Tibial nerve (tissue), 4 donors: ENCODE results near the gene BACE2.

ENCODE experiments used
- EP300 ChIP-seq, 2 donors: sonication (generic); formaldehyde crosslinking; IDR thresholded peaks; one replicate each; pipeline ENCODE4 v1.6.1; 2017; ENCODE audit warnings: antibody characterized with exemption in 2 of 2, mild to moderate bottlenecking in 1 of 2
- TF ChIP-seq, protein P1 (sequence below), 5 experiments: fragments of 200-600 bp in 3 of 5; fragments of 450-650 bp in 2 of 5; sonication (generic) in 3 of 5; IDR thresholded peaks; one replicate each; pipeline ENCODE4 v1.5.1; 2016 to 2019; ENCODE audit warnings: antibody characterized with exemption in 5 of 5, mild to moderate bottlenecking in 3 of 5, moderate library complexity in 2 of 5

- TF ChIP-seq, protein P1, sequence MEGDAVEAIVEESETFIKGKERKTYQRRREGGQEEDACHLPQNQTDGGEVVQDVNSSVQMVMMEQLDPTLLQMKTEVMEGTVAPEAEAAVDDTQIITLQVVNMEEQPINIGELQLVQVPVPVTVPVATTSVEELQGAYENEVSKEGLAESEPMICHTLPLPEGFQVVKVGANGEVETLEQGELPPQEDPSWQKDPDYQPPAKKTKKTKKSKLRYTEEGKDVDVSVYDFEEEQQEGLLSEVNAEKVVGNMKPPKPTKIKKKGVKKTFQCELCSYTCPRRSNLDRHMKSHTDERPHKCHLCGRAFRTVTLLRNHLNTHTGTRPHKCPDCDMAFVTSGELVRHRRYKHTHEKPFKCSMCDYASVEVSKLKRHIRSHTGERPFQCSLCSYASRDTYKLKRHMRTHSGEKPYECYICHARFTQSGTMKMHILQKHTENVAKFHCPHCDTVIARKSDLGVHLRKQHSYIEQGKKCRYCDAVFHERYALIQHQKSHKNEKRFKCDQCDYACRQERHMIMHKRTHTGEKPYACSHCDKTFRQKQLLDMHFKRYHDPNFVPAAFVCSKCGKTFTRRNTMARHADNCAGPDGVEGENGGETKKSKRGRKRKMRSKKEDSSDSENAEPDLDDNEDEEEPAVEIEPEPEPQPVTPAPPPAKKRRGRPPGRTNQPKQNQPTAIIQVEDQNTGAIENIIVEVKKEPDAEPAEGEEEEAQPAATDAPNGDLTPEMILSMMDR (IDR thresholded peaks at IDR 0.05) = no peak
- TF ChIP-seq EP300 (IDR thresholded peaks at IDR 0.05) = no peak
Observed at GRCh38 chr21:41294548-41295231, 126.7 kb downstream of the BACE2 start.
